GM20431 (cell line): ENCODE data around the gene CMIP.

Experiments
- in situ Hi-C: fragments of 300-500 bp; cut with MseI, MboI; formaldehyde crosslinking; loops from one replicate; pipeline ENCODE4 v1.15.0; 2020; ENCODE audit warnings: low sequenced_read_pairs; ENCODE audit not compliant: unreplicated experiment

The CMIP gene

GRCh38 chr16:81542609-81543570 lies 98.3 kb downstream of the CMIP start:
- in situ Hi-C loops = no loop called here

DNA sequence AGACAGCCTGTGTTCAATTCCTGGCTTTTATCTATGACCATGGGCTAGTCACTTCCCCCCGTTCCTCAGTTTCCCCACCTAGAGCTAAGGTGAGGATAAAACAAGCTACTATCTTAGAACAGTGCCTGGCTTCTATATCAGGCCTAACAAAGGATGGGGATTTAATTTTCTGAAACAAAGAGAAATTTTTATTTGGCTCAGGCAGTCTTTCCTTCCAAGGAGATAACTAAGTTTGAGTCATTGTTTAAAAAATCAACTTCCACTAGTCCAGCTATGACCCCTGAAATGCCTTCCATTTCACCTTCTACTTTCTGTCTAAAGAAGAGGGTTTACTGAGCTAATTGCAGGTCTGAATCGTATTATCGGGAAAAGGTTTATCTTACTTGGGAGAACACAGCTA lies 99.0 kb downstream of the CMIP start:
- in situ Hi-C loops = no loop called here

DNA sequence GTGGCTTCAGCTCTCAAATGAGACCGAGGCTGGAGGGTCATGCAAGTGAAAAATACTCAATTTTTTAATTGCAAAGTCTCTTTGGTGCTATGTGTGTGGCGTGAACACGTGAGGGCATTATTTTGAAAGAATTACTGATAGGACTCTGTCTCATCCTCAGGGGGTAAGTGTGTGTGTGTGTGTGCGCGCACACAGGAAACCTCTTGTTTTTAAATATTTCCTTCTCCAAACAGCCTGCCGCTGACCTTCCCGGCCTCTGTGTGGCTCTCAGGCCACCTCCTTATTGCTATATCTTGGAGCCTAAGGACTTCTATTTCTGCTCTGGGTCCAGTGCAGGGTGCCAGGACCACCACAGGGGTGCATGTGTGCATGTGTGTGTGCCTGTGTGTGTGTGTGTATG lies 99.7 kb downstream of the CMIP start:
- in situ Hi-C loops = no loop called here

GRCh38 chr16:81544700-81545271 lies 100.2 kb downstream of the CMIP start:
- in situ Hi-C loops = no loop called here

DNA sequence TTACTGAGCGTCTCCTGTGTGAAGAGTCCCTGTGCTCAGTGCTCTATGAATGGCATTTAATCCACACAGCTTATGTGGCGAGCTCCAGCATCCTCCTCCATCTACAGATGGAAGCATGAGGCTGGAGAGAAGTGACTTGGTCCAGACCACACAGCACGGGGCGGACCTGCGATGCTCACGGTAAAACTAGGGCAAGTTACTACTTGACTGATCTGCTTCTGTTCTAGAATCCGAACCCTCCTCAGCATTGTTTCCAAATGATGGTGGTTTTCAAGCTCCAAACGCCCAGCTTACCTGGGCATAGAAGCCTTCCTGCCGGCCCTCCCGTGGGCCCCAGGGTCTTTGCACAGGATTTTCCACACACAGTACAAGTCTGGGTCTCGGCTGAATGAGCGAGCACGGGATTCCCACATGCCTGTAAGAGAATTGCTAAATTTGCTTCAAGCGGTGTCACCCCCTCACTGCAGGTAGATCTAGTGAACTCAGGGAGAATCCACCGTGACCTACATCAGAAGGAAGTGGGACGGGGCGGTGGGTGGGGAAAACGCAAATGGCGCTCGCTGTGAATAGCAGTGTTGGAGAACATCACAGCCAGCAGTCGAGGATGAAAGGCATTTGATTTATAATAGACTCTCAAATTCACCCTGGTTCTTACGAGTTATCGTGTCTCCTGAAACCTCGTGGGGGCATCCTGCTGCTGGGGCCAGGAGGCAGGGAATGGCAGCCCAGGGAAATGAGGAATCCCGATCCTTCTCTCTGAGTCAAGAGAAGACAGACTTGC lies 101.1 kb downstream of the CMIP start:
- in situ Hi-C loops = no loop called here

DNA sequence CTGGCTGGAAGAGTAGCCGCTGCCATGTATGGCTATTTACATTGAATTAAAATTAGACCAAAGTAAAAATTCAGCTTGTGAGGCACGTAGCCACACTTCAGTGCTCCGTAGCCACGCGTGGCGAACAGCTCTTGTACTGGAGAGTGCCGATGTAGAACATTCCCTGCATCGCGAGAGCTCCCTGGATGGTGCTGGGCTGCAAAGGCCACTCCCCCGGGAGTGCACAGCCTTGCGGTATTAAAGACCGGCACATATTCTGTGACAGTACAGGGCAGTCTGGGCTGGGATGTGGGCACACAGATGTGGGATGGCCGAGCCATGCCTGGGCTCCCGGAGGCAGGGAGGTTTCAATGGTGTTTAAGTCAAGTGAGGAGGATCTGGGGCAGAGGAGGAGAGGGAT lies 102.2 kb downstream of the CMIP start:
- in situ Hi-C loops = no loop called here

GRCh38 chr16:81547194-81547938 lies 102.8 kb downstream of the CMIP start:
- in situ Hi-C loops = no loop called here

DNA sequence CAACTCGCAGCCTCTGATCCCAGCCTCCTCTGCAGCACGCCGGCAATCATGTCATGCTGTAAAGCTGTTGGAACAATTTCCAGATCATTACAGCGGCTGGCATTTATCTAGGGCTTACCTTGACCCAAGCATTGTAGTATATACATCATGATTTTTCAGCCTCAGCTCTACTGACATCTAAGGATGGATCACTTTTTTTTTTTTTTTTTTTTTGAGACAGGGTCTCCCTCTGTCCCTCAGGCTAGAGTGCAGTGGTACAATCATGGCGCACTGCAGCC lies 103.3 kb downstream of the CMIP start:
- in situ Hi-C loops = no loop called here

- in situ Hi-C loops = no loop called here
Measured at GRCh38 chr16:81548551-81548875, 103.9 kb downstream of the CMIP start.

DNA sequence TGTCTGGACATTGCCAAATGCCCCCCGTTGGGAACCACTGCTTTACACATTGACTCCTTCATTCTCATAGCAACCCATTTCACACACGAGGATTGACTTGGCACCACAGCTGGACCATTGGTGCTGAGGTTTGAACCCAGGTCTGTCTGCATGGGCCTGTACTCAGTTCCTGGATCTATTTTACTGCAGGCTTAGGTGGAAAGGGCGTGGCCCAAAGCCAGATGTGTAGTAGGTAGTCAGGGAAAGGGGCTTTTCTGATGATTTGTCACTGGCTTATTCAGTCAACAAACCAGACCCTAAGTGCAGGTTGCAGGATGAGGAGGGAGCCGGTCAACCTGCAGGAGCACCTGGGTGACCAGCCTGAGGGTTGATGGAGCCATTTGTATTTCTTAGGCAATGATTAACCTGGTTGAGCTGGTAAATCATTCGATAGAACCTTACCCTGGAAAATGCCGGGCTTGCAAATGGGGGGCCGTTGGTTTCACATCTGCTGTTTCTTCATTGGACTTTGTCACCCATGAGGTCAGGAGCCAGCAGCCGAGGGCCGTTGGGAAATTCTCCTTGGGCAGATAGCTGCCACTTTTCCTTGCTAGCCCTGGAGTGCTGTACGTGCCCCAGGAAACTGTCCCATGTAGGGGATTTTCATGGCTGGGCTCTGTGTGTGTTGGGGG lies 104.4 kb downstream of the CMIP start:
- in situ Hi-C loops = no loop called here

DNA sequence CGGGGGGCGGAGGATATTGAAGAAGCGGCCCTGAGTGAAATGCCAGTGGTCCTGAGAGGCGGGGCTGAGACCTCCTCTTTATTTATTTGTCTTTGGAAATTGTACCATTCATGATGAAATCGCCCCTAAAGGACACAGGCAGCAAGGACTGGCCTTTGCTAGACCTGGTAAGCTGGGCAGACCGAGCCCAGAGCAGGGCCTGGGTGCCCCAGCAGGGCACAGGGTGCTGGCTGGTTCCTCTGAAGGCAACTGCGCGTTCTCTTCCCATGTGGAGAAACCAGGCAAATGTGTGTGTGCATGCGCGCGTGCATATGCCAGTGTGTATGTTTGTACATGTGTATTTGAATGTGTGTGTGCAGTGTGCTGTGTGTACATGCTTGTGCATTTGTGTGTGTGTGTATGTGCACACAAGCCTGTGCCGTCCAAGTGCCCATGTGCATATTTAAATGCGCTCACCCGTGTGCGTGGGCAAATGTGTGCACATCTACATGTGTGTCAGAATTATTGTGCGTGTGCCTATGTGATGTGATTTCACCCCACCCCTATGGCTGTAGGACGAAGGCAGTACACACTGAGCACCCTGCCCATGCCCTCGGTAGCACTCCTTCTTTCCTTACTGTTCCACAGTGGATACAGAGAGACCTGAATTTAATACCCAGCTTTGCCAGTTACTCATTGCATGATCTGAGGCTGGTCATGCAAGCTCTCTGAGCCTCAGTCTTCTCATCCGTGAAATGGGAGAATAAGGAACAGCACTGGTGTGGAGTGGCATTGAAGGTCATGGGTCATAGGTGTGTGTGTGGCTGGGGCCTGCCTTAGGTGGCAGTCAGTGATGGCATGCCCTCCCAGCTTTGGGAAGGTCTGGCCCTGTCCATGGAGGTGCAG lies 105.2 kb downstream of the CMIP start:
- in situ Hi-C loops = no loop called here

- in situ Hi-C loops = no loop called here
Measured at GRCh38 chr16:81550432-81550808, 105.8 kb downstream of the CMIP start.

DNA sequence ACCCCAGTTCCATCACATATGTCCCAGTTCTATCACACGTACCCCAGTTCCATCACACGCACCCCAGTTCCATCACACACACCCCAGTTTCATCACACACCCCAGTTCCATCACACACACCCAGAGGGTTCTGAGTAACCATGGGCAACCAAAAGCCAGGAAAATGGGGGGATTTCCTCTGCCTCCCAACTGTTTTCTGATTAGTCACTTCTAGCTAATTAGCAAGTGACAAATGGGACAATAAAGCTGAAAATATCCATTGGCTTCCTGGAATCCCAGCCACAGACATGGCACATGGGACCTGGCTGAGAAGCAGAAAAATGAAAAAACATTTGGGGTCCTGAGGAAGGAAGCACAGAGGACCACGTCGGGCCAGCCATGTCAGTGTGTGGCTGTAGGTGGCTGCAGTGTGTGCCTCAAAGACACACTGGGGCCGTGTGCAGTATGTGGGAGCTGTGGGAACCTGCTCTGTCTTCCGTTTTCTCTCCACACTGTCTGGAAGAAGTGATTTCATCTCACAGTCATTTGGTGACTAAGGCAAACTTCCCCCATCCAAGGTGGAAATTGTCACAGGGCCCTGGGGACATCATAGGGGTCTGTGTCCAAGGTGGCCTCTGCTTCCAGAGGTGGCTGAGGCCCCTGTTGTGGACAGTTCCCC lies 106.7 kb downstream of the CMIP start:
- in situ Hi-C loops = no loop called here

DNA sequence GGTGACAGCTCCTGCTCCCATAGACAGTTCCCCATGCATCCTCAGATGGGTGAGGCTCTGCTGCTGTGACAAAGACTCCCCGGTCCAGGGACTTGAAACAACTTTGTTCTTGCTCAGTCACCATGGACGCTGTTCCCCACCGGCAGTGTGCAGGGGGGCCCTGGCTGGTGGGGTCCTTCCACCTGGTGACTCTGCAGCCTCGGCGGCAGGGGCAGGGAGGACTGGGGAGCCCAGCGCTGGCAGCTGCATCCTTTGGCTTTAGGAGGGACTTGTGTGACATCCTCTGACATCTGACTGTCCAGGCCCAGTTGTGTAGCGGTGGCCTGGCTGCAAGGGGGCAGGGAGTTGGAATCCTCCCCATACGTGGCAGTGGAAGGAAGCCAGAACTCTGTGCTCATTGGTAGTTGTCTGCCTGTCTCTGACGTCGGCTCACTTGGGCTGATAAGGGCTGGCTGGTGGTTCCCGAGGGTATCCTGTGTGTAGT lies 107.3 kb downstream of the CMIP start:
- in situ Hi-C loops = no loop called here

GRCh38 chr16:81552743-81553079 lies 108.1 kb downstream of the CMIP start:
- in situ Hi-C loops = no loop called here

DNA sequence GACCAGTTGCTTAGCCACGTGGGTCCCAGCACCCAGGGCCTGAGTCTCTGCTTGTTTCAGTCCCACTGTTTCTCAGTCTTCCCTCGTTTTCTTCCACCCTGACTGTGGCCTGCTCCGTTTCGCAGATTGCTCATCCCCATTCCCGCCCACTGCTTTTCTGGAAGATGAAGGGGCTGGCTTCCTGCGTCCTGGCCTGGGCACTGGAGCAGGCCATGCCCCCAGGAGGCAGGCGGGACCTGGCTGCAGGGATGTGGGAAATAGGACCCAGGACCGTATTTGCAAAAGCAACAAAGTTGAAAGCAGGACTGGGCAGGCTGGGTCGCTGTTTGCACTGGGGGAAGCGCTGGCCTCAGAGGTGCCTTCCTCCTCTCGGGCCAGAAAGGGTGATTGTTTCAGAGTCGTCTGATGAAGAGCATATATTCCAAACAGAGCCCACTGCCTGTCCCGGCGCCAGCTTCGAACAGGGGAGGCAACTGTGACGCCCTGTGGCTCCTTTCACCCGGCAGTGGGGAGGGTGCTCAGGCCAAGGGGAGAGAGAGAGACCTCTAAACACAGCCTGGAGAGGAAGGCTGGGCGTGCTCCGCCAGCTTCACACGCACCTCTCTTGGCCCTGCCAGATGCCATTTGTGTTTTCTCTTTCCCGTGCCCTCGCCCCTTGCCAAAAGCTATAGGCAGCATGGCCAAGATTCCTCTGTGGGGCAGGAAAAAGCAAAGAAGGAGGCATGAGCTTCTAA lies 108.6 kb downstream of the CMIP start:
- in situ Hi-C loops = no loop called here

DNA sequence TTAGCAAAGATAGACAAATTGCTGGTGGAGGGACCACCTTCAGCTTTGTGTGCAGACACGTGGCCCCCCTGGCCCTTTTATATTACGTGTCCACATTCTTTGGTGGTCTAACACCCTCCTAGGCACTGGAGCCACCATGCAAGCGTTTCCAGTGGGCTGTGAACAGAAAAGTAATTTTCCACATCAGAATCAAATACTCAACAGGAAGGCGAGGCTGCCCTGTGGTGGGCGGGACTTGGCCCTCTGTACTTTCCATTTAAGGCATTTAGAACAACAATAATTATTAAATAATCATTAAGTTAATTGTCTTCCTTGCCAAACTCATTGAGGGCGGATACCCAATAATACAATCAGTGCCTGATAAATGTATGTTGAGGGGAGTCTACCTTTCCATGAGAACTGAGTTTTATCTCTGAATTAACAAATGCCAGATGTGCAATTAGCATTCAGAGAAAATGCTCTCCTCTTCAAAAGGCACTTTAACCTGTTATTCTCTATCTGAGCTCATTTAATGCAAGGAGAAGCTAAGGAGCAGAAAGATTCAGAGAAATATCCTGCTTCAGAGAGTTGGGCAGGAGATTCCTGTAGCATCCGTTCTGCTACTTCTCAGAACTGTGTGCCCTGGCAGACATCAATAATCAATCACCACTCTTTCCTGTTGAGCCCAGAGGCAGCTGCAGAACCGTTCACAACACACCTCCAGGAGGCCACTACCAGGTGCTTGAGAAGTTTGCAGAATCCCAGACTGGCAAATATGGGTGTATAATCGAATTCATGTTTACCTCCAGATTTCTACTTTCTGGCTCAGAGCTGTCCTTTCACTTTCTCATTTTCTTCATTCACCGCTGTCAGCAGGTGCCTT lies 109.4 kb downstream of the CMIP start:
- in situ Hi-C loops = no loop called here
